CD4-positive, alpha-beta T cell treated with Interleukin-17A for 1 hour (primary cell): ENCODE data around the gene EIF4E3.
A peak's percentile ranks its signal among the peaks of the same experiment; 100 is the strongest.

Experiments used
- DNase-seq: peaks from one replicate; pipeline ENCODE4 v3.0.0-alpha.2; 2020

EIF4E3 gene

GRCh38 chr3:71684757-71685386 lies 40.3 kb downstream of the EIF4E3 start:
- no peak for DNase-seq

GRCh38 chr3:71684046-71684756 lies 41.0 kb downstream of the EIF4E3 start:
- no peak for DNase-seq

GRCh38 chr3:71681224-71681668 lies 44.0 kb downstream of the EIF4E3 start:
- DNase-seq, result peak; percentile 16

- no peak for DNase-seq
Observed at GRCh38 chr3:71680603-71681002, 44.6 kb downstream of the EIF4E3 start.

- no peak for DNase-seq
Observed at GRCh38 chr3:71676931-71677330, 48.3 kb downstream of the EIF4E3 start.

GRCh38 chr3:71673486-71673885 lies 51.7 kb downstream of the EIF4E3 start:
- no peak for DNase-seq

GRCh38 chr3:71672807-71673206 lies 52.4 kb downstream of the EIF4E3 start:
- DNase-seq, result no peak

GRCh38 chr3:71672340-71672739 lies 52.9 kb downstream of the EIF4E3 start:
- DNase-seq, result no peak

GRCh38 chr3:71671216-71671845 lies 53.9 kb downstream of the EIF4E3 start:
- DNase-seq, result no peak

- DNase-seq, result no peak
Observed at GRCh38 chr3:71662568-71662967, 62.6 kb downstream of the EIF4E3 start.

- DNase-seq, result no peak
Observed at GRCh38 chr3:71662056-71662455, 63.1 kb downstream of the EIF4E3 start.

- DNase-seq, result no peak
Observed at GRCh38 chr3:71659864-71660591, 65.2 kb downstream of the EIF4E3 start.

- DNase-seq, result no peak
Observed at GRCh38 chr3:71657831-71658530, 67.2 kb downstream of the EIF4E3 start.

GRCh38 chr3:71655061-71655460 lies 70.1 kb downstream of the EIF4E3 start:
- DNase-seq, result no peak

GRCh38 chr3:71653414-71653807 lies 71.8 kb downstream of the EIF4E3 start:
- no peak for DNase-seq

GRCh38 chr3:71652781-71653413 lies 72.3 kb downstream of the EIF4E3 start:
- peak; percentile 23 for DNase-seq

GRCh38 chr3:71651625-71652024 lies 73.6 kb downstream of the EIF4E3 start:
- DNase-seq, result no peak

- no peak for DNase-seq
Observed at GRCh38 chr3:71650372-71650771, 74.8 kb downstream of the EIF4E3 start.

GRCh38 chr3:71649757-71650156 lies 75.4 kb downstream of the EIF4E3 start:
- DNase-seq, result no peak

GRCh38 chr3:71647751-71648150 lies 77.5 kb downstream of the EIF4E3 start:
- no peak for DNase-seq

- DNase-seq, result no peak
Observed at GRCh38 chr3:71646971-71647370, 78.2 kb downstream of the EIF4E3 start.

- no peak for DNase-seq
Observed at GRCh38 chr3:71645140-71645539, 80.1 kb downstream of the EIF4E3 start.
